GM21576 (cell line): ENCODE measurements around the gene OR2D2.
A peak's percentile ranks its signal among the peaks of the same experiment; 100 is the strongest.
"Not testable (repeated sequence)": the region's sequence is repeated elsewhere in the genome, so short reads cannot be mapped to it uniquely, and the experiment has no call there.

Source experiments
- ATAC-seq: cut with Tn5 transposase; IDR thresholded peaks from one replicate; pipeline ENCODE4 v1.9.1; 2021; ENCODE audit warnings: mild to moderate bottlenecking, moderate library complexity; ENCODE audit not compliant: unreplicated experiment

Gene OR2D2

GRCh38 chr11:6882751-6883150 is 9.5 kb downstream of the OR2D2 start:
- ATAC-seq = no peak

DNA sequence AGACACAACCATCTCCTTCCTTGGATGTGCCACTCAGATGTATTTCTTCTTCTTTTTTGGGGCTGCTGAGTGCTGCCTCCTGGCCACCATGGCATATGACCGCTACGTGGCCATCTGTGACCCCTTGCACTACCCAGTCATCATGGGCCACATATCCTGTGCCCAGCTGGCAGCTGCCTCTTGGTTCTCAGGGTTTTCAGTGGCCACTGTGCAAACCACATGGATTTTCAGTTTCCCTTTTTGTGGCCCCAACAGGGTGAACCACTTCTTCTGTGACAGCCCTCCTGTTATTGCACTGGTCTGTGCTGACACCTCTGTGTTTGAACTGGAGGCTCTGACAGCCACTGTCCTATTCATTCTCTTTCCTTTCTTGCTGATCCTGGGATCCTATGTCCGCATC is 15.4 kb downstream of the OR2D2 start:
- ATAC-seq = no peak

DNA sequence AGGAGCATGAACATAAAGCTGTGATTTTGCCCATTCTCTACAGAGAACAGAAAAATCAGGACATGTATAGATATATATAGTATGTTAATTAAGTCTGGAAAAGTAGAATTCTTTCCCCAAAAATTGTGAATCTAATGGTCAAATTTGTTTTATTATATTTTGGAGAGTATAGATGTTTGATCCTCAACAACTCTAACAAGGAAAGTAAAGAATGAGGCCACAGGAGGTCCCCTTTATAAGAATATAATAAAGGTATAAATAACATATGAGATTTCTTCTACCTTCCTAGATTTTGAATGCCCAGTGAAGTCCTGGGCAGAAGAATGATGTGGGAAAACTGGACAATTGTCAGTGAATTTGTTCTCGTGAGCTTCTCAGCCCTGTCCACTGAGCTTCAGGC is 16.0 kb downstream of the OR2D2 start, which contains the start of gene OR10A4:
OR10A4 (plus strand) TSS at position 301 of the 400 bp plus-strand sequence; CDS start at position 324, 23 bp downstream.
- ATAC-seq = no peak

GRCh38 chr11:6875761-6876160 is 16.5 kb downstream of the OR2D2 start:
- no peak for ATAC-seq

DNA sequence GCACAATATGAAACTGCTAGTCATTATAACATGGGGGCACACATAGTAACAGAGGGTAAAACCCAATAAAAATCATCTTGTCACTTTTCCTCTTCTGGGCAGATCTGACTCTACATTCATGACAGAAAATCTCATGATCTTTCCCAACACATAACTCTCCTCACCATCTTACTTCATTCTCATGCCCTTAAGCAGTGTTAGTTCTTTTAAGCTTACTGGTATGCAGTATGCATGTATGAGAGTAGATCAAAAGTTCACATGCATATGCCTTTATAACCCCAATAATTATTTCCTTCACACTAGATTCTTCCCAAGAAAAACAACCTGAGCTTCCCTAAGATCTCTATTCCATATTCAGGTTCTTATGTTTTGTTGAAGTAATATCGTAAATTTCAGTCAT is 21.0 kb downstream of the OR2D2 start:
- no peak for ATAC-seq

GRCh38 chr11:6864438-6864837 is 27.9 kb downstream of the OR2D2 start:
- no peak for ATAC-seq

DNA sequence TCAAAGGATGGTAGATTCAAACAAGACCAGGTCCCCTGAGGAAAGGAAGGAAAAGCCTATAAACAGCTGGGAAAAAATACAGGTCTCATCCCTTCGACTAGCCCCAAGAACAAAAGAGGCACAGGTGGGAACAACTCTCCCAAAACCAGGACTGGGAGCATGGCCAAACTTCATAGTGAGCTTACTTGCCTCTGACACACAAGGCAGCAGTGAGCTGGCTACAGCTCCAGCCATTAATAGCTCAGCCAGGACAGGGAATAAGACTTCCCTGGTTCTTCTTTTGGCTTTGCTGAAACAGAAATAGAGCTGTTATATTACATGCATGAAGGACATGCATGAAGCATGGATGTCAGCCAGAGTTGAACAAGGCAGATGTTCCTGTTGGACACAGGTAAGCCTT is 29.3 kb downstream of the OR2D2 start, which contains the start of gene OR10A2:
OR10A2 (plus strand) TSS at position 97 of the 400 bp plus-strand sequence. CDS start 6,698 bp downstream, outside the sequence.
- no peak for ATAC-seq

DNA sequence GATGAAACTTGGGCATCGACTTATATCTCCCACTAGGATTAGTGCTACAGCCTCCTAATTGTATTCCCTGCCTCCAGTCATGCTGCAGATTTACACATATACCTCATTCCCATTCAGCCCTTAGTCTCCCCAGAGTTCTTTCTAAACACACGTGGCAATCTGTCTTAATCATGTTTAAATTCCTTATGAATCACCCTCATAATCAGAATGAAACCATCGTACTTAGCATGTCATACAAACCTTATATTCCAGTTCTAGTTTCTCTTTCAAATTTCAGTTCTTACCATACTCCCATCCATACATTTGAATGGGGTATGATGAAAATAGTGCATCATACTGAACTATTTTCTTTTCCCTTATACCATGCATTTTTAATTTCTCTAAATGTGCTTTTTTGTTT is 35.4 kb downstream of the OR2D2 start:
- ATAC-seq = peak; percentile 59

DNA sequence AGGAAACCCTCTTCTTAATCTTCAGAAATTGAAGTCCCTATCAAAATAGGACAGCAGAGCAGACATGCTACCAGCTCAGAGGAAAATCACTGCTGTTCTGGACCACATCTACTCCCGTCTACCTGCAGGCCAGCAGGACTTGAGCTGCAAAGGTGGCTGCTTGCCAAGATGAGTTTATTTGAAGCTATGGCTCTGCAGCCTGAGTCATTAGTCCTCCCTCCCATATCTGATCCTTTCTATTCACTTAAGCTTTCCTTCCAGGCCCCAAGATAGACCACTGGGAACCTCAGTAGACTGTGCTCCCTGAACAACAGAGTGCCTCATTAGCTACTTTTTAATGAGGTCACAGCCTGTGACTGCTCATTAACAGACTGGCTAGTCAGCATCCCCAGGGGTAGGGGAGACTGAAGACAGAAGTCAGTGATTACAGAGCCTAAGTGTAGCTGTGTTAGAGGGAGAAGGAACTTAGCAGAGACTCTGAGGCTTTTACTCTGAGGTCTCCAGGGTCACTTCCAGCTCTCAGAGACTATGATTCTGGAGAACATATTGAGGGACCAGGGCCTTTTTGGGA is 36.2 kb downstream of the OR2D2 start:
- ATAC-seq = no peak

- ATAC-seq = not testable (repeated sequence)
Observed at GRCh38 chr11:6854801-6855200, 37.5 kb downstream of the OR2D2 start.

DNA sequence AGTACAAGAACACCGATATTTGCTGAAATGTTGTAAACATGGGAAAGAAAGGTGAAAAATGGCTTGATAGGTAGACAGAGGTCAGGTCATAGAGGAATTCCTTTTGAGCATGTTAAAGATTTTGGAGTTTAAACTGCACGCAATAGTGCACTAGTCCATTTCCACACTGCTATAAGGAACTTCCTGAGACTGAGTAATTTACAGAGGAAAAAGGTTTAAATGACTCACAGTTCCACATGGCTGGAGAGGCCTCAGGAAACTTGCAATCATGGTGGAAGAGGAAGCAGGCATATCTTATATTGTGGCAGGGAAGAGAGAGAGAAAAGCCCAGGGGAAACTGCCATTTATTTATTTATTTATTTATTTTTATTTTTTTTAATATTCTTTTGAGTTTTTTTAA is 41.8 kb downstream of the OR2D2 start:
- no peak for ATAC-seq

GRCh38 chr11:6845383-6845782 is 46.9 kb downstream of the OR2D2 start, which contains the start of gene OR10A5:
OR10A5 (plus strand) TSS chr11:6845683; CDS start chr11:6845683, 0 bp downstream.
- ATAC-seq = no peak

DNA sequence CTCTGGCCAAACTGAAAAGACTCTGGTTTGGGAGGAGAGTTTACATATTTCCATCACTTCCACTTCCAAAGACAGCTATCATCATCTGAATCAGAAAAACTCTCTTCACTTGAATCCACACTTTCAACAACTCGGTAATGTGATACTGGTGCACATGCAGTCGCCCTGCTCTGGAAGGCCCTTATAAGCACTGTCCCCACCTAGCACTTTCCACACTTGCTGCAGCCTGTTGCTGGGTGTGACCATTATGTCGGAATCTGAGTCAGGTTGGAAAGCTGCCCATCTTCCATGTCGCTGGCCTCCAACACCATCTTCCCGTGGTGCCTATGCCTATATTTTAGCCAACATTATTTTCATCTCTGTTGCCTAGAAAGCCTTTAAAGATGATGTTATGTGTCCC is 47.9 kb downstream of the OR2D2 start:
- ATAC-seq = no peak

DNA sequence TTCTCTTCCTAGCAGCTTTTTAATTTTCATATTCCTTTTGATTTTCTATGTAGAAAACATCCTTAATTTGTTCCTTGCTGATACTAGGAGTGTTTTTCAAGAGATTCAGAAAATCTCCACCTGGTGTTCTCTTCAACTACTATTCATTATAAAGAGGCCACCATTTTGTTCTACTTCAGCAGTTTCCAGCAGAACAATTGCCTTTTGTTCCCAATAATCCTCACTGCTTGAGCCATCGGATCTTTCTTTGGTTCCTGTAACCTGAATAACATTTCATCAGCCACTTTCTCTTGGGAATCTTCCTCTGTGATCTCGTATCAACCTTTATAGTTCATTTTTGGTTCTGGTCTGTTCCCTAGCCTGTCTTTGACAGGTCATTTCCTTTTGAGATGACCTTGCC is 48.6 kb downstream of the OR2D2 start:
- no peak for ATAC-seq

- ATAC-seq = no peak
Observed at GRCh38 chr11:6841694-6842093, 50.6 kb downstream of the OR2D2 start.
